Vagina (tissue), 2 donors: ENCODE data around the gene PI4KA.
"Not testable (repeated sequence)": the region's sequence is repeated elsewhere in the genome, so short reads cannot be mapped to it uniquely, and the experiment has no call there.

Experiments
- POLR2A ChIP-seq, 2 donors: fragments of 450-650 bp; IDR thresholded peaks; one replicate each; pipeline ENCODE4 v1.6.1; 2017; ENCODE audit warnings: antibody characterized with exemption in 2 of 2, mild to moderate bottlenecking in 2 of 2, moderate library complexity in 2 of 2
- POLR2AphosphoS5 ChIP-seq, 2 donors: sonication (generic); formaldehyde crosslinking; IDR thresholded peaks; one replicate each; pipeline ENCODE4 v1.9.0; 2017; ENCODE audit warnings: antibody characterized with exemption in 2 of 2, mild to moderate bottlenecking in 2 of 2, low read depth in 1 of 2; ENCODE audit not compliant: insufficient read depth in 1 of 2
- TF ChIP-seq, protein P1 (sequence below), 3 experiments: fragments of 450-650 bp in 2 of 3; fragments of 200-600 bp in 1 of 3; sonication (generic) in 1 of 3; IDR thresholded peaks; one replicate each; pipeline ENCODE4 v1.5.1; 2017 to 2019; ENCODE audit warnings: antibody characterized with exemption in 3 of 3, mild to moderate bottlenecking in 2 of 3, moderate library complexity in 2 of 3

GRCh38 chr22:20695205-20695604 is 163.4 kb downstream of the PI4KA start:
- TF ChIP-seq, protein P1, sequence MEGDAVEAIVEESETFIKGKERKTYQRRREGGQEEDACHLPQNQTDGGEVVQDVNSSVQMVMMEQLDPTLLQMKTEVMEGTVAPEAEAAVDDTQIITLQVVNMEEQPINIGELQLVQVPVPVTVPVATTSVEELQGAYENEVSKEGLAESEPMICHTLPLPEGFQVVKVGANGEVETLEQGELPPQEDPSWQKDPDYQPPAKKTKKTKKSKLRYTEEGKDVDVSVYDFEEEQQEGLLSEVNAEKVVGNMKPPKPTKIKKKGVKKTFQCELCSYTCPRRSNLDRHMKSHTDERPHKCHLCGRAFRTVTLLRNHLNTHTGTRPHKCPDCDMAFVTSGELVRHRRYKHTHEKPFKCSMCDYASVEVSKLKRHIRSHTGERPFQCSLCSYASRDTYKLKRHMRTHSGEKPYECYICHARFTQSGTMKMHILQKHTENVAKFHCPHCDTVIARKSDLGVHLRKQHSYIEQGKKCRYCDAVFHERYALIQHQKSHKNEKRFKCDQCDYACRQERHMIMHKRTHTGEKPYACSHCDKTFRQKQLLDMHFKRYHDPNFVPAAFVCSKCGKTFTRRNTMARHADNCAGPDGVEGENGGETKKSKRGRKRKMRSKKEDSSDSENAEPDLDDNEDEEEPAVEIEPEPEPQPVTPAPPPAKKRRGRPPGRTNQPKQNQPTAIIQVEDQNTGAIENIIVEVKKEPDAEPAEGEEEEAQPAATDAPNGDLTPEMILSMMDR (IDR thresholded peaks at IDR 0.05), result not testable (repeated sequence)
- not testable (repeated sequence) for TF ChIP-seq POLR2A (IDR thresholded peaks at IDR 0.05); POLR2AphosphoS5 (IDR thresholded peaks at IDR 0.05; ENCODE audit: insufficient read depth in 1 of 2, low read depth in 1 of 2)
